GM18519 (cell line): ENCODE measurements around the gene UNC79.

Source experiments
- ATAC-seq: cut with Tn5 transposase; IDR thresholded peaks from one replicate; pipeline ENCODE4 v1.9.1; 2021; ENCODE audit warnings: mild to moderate bottlenecking, moderate library complexity; ENCODE audit not compliant: unreplicated experiment, low FRiP score

The UNC79 gene

DNA sequence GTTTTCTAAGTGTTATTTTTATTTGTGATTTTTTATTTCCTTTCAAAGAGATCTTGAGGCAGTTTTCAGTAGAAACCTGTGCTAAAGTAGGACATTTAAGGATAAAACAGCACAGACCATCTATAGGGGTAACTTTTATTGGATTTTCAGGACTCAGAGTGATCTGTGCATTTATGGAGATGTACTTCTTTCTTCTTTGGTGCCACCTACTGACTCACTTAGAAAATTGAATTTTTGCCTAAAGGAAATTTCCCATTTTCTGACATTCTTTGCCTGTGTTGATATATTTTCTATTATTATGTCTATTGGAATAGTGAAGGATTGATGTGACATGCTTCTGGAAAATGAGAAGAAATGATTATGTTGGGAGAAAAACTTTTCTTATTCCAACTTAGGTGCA, 113.0 kb downstream of the UNC79 start:
- no peak for ATAC-seq

DNA sequence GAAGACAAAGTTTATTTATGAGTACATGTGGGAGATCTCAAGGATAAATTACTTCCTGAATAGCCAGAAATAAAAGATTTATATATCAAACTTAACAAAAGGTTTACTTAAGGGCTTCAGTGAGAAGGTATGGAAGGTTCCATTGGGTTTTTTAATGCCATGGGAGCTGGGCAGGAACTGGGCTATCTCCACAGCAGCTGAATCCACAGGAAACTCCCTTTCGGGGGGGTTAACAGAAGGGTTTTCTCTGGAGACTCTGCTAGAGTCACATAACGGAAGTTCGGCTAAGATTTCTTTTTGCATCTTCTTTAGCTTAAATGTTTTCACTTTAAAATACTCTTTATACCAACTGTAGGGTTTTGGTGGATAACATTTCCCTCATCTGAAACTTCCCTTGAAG, 113.5 kb downstream of the UNC79 start:
- ATAC-seq = no peak

DNA sequence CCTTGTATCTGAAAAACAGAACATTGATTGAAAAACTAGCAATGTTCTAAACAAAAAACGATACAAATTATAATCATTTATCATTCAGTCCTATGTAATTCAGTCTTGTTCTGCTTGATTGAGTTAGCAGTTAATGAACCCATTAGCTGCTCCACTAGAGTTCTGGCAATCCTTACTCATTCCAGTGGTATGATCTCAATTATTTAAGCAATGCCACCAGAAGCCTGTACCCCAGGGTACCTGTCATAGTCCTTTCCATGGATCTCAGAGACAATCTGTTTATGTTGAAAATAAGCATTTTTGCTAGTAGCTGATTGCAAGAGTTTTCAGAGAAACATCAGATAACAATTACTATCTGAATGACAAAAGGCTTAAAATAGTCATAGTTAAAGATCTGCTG, 115.9 kb downstream of the UNC79 start:
- ATAC-seq = no peak

DNA sequence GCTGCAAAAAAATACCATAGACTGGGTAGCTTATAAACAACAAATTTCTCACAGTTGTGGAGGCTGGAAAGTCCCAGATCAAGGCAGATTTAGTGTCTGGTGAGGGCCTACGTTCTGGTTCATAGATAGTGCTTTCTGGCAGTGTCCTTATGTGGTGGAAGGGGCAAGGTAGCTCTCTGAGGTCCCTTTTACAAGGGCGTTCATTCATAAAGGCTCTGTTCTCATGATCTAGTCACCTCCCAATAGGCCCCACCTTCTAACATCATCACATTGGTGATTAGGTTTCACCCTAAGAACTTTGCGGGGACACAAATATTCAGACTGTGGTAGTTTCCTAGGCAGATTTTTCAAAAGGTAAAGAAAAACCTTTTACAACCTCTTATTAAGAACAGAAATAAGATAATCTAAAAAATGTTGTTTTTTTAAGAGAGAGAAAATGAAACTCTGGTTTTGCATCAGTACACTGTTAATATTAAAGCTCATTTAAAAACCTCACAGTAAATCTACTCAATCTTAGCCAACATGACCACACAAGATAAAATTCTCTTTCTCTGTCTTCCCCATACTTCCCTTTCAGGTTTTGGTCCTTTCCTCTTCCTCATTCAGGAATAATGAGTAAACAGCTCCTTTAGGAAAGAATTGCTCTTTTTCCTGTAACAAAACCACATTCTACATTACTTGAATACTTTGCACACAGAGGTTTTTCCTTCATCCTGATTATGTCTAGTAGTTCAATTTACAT, 117.5 kb downstream of the UNC79 start:
- ATAC-seq = no peak

DNA sequence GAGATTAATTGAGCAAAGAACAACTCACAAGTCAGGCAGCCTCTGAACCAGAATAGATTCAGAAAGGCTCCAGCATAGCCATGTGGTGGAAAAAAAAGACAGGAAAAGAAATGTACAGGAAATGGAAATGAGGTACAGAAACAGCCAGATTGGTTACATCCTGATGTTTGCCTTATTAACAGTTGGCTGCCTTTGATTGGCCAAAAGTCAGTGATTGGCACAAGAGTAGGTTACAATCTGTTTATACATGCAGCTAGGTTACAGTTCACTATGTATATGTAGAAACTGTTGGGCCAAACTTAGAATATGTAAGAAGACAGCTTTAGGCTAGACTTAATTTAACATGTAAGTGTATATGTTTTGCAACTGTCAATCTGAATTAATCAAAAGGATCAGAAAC, 118.9 kb downstream of the UNC79 start:
- ATAC-seq = no peak

DNA sequence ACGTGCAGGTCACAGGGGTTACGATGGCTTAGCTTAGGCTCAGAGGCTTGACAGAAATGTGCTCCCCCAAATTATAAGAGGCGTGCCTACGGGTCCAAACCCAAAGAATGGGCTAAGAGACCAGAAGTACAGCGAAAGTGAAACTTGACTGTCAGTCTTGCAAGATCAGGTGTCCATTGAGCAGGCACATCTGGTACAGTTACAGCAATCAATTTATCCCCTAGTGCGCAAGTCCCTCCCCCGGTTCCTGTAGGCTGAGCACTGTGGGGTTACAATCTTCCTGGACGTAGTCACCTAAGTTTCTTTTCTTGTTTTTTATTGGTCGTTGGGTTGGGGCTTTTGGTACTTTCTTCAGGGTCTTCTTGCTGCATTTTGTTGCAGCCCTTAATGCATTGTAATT, 134.2 kb downstream of the UNC79 start:
- ATAC-seq = no peak

DNA sequence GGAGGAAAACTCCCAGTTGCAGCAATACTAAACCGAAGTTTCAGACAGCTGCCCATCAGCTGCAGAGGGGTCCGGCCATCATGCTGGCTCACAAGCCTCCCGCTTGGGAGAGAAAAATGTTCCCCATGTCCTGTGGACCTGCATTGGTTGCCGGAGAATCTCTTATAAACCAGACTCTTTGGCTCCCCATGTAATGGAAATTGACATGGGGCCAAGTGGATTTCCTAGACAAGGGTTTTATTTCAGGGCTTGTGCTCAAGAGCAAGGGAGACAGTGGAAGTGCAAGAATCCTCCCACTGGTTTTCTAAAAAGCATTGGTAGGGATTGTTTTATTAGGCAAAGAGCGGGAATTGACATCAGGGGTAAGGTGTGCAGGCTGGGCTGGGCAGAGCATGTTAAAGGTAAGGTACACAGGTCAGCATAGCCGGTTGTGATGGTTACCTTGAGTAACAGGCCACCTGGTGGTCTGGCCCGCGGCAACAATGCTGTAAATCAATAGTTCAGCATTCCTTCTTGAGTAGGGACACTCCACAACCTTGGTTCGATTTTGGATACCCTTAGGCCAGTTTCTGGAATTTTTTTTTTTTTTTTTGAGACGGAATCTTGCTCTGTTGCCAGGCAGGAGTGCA, 135.4 kb downstream of the UNC79 start:
- ATAC-seq = no peak

DNA sequence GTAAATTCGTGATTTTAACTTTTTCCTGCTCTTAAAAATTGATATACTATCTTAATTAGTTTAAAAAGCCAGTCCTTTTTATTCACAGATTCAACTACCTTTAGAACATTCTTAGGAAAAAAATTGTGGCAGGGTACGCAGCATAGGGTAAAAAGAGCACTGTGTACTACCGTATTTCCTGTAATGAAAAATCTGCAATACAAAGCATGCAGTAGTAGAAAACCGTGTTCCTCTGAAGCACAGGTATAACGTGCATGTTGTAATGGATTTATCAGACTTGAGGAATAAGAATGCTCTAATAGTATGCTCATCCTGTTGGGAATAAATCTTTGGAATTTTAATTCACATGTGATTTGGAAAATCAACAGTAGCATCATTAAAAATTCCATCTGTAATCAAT, 140.5 kb downstream of the UNC79 start:
- no peak for ATAC-seq

DNA sequence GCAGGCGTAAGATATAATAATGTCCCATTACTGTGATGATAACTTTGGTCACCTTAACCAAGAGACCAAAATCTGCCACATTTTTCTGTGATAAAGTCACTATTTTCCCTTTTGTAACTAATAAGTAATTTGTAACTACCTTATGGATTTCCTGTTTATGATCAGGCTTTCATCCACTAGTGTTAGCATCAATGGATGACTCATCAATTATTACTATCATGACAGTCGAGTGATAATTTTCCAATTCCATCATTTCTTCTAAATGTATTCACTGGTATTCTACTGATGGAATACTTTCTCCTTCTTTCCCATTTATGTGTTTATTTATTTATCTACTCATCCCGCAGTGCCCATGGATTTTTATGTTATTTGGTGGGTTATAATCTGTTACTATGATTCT, 148.4 kb downstream of the UNC79 start:
- no peak for ATAC-seq

DNA sequence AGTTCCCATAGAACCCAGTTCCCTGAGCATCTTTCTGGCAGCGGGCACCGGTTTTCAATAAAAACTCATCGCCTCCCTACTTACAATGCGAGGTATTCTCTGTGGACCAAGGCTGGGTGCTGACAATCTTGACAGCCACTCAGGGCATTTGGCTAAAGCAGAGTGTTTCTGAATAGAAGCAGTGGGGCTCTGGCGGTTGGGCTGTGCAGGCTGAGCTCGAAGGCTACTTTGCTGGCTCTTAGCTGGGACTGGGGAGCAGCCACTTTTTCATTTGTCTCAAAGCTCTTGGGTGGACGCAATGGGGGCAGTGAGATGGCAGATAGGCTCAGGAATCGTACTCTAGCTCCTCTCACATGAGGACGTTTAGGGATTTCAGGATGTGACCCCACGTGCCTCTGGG, 151.8 kb downstream of the UNC79 start:
- ATAC-seq = no peak

DNA sequence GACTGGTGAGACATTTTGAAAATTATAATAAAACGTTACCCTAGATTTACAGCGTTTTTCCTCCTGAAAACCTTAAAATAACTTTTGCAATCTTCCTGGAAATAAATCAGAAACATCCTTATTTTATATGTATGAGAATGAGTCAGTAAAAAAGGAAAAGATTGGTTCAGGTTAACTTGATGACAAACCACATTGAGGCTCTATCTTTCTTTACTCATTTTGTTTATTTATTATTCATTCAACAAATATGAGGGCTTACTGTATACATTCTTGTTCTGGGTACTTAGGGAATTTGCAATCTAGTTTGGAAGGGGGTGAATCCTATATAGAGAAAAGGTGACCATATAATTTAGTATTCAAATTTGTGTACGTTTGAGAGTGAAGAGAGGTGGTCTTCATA, 156.6 kb downstream of the UNC79 start:
- ATAC-seq = no peak

DNA sequence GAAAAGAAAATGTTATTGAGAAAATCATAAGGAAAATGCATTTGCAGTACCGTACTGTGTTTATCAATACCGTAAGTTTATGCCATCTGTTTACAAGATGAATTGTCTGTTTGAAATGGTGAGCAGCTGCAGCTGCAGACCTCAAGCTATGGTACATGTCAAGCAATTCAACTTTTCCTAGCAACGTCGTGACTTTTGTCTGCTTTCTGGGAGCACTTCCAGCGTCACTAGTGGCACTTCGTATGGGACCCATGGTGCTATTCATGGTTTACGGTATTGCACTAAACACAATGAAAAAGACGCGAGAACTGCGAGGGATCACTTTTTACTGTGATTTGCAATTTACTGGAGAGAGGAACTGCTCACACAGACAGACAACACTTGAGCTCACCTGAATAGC, 160.8 kb downstream of the UNC79 start:
- no peak for ATAC-seq

DNA sequence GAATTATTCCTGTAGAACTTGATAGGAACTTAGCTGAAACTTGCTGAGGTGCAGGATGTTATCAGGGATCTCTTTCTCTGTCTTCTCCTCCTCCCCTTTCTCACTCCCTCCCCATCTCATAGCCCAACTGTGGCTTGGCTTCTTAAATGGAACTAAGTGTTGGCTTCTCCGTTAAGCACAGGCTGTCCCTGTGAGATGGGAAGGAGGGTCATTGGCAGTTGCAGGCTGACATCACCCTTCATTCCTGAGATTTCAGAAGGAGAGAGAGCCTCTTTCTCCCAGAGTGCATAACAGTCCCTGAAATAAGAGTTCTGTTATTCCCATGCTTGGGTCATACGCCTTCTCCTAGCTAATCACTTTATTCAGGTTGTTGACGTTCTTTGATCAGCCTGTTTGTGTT, 162.0 kb downstream of the UNC79 start:
- no peak for ATAC-seq

DNA sequence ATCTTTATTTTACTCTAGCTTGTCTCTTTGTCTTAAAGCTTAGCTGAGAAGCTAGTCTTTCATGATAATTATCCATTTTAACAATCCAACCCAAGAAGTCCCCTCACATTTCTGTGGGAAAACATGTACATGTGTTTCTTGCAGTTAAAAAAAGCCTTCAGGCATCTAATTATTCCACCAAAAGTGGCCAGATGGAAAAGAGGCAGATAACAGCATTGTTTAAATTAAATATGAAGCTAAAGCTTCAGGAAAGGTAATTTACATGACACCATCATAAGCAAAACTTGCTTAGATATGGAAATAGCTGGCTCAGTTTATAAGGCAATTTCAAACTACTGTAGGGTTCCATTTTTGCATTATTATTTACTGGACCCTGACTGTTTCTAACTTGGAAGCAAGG, 175.4 kb downstream of the UNC79 start:
- ATAC-seq = no peak

DNA sequence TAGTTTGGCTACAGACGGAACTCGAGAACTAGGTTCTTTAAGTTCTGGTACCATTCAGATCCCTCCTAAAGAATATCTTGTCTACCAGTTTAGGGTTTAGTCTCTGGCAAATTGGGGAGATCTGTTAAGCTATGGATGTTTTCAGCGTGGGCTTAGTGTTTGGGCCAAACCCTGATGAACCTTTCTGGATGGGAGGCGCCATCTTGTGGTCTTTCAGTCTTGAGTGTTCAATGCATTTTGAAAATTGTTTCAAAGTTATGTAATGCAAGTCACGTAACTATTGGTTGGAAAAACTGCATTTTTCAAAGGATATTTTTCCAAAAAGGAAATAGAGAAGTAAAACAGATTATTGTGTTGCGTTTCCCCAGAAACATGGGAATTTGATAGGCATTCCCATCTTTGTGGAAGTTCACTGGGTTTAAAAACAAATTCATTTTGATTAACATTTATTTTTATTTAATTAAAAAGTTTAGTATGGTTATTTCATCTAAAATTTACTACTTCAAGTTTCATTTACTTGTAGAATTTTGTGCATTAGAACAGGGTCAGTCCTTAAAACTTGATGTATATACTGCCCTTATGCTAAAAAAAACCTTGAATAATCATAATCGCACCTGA, 188.5 kb downstream of the UNC79 start:
- ATAC-seq = no peak

DNA sequence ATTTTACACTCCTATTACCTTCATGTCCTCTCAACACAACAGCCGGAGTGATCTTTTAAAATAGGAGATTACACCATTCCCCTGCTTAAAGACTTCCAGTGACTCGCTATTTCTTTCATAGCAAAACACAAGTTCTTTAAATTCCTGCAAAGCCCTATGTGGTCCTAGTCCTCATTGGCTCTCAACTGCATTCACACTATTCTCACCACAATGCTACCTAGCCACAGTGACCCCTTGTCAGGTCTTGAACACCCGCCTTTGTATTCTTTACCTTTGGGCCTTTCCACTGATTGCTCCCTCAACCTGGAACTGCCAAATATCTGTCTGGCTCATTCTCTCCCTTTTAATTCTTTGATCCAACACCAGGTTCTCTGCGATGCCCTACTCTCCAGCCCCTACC, 197.3 kb downstream of the UNC79 start:
- no peak for ATAC-seq

DNA sequence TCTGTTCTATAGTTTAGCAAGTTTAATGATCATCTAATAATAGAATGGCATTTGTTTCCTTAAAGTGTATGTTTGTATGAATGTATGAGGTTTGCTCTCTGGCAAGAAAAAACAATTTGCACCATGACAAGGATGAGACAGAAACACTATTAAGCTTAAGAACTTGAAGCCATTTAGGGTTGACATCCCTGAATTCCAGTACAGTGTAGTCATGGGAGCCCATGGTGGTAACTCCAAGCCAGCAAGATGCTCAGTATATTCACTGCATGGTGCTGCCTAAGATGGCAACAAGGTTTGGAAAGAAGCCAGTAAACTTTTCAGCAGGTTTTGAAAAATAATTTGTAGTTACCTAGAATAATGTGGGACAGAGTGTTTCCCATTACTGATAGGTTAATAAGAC, 198.9 kb downstream of the UNC79 start:
- no peak for ATAC-seq

DNA sequence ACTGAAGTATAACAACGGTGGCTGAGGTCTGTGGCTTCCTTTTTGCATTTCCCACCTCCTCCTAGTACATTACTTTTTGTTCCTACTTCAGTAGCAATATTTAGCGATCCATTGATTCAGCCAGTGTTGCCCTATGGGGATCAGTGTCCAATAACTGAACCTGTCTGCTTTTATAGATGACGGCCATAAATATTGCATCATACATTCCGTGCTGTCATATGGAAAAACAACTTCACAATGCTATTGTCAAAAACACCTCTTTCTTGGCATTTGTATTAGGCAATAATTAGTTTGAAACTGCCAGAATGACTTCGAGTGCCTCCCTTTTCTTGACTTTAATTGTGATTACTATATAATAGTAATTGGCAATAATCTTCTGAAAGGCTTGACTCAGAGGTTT, 208.1 kb downstream of the UNC79 start:
- ATAC-seq = no peak

DNA sequence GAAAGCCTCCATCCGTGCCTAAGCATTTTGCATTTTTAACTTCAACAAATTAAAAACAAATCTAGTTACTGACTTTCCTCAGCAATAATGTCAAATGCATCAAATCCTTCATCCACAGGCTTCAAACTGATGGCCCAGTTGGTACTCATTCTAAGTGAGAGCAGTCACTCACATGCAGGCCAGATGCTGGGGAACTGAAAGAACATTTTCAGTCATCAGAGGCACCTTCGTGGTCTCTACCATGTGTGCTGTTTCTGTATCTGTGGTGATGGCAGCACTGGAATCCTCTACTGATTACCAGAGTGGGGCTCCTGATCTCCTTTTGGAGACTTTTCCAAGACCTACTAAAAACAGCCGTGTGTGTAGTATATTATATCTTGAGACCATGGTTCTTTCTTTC, 212.4 kb downstream of the UNC79 start:
- ATAC-seq = no peak

DNA sequence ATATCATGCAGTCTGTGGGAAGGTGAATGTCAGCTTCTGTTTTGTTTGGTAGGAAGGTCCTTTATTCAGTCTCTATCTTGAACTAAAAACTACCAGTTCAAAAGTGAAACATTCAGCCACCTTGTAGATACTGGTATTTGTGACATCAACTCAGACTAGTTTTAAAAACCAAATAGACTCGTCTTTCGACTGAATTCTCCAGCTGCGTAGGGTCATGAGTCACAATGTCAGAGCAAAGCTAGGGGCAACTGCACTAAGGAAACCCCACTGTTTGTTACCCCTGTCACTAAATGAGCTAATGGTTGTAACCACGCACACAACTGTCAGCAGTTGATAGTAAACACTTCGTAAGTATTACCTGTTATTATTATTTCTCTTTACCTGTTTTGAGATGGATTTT, 212.9 kb downstream of the UNC79 start:
- ATAC-seq = no peak

DNA sequence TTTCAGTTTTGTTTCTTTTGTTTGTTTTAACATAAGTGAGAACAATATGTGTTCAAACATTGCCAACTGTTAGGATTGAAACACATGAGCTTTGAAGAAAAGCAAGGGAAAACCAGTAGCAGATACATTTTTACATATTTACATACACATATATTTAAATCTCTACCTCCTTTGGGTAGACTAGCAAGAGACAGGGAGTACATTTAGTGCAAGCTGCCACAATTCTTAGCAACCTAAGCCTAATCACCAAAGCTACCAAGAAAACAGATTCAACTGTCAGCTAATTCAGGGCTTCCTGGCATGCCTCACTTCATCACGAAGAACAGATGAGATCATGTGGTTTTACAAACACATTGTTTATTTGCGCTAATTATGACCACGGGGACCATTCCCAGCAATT, 214.5 kb downstream of the UNC79 start:
- no peak for ATAC-seq
